Stimulated activated naive CD8-positive, alpha-beta T cell treated with anti-CD3 and anti-CD28 coated beads, Interleukin-15, Interleukin-2, amounts not matched to agents 100 U/mL and 50 U/mL, for 24 hours (primary cell): ENCODE results near the gene ATRN.

ENCODE experiments used
- ATAC-seq: fragments of 150-1000 bp; cut with Tn5 transposase; one replicate; pipeline ENCODE4 v1.10.0; 2021
- DNase-seq: peaks from one replicate; pipeline ENCODE4 v3.0.0; 2021

The ATRN gene

GRCh38 chr20:3697588-3698305, 226.9 kb downstream of the ATRN start:
- ATAC-seq (no peak), DNase-seq (no peak)

DNA sequence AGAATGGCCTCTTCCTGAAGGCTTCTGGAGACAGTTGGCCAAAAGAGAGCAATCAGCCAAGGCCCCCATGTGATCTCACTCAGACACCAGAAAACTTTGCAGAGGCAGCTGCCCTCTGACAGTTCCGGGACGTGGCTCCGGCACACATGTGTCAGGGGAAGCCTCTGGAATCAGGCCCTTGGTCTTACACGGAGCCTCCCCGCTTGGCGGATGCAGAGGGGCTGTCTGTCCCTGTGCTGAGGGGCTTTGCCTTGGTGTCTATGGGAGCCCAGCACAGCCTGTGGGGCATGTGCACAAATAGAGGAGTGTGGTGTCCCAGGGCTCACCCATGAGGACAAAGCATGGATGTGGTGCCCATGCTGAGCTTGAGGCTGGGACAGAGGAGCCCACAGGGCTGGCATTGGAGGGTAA, 227.8 kb downstream of the ATRN start:
- DNase-seq (no peak), ATAC-seq (no peak)

DNA sequence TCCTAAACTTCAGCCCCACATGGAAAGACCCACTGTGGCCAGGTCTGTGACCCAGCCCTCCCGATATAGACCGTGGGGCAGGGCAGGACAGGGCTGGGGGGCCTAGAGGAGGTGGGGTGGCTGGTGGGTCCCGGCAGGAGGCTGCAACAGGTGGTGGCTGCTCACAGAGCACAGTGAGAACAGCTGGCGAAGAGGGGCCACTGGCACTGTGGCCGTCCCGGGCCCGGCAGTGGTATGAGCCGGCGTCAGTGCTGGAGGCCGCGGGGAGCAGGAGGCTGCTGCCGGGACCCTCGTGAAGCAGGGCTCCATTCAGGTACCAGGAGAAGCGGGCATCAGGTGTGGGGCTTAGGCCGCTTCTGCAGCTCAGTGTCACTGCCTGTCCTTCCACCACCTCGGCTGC, 228.2 kb downstream of the ATRN start:
- no peak for DNase-seq
- ATAC-seq = no peak
